Skin of body (tissue), 3 donors: ENCODE measurements around the gene TRIM25. TPM values are rescaled to one million over a fixed set of nuclear protein-coding genes. Genes with fewer than 3 reads are reported as not detected.

Experiments used
- DNase-seq: peaks from one replicate; lab custom pipeline; 2025; lab: John Stamatoyannopoulos, UW
- small RNA-seq: library from RNA; depleted of rRNA; stranded (forward); fragments of <200 nt; gene quantifications from one replicate; pipeline ENCODE3, GENCODE V24; 2014; ENCODE audit warnings: low replicate concordance
- total RNA-seq: library from RNA; depleted of rRNA; stranded (reverse); fragments of >200 nt; gene quantifications from one replicate; pipeline ENCODE4 v1.2.3, GENCODE V29; 2014

The TRIM25 gene
- total RNA-seq, 1 donor from 2014 or later = 21.6 TPM

DNA sequence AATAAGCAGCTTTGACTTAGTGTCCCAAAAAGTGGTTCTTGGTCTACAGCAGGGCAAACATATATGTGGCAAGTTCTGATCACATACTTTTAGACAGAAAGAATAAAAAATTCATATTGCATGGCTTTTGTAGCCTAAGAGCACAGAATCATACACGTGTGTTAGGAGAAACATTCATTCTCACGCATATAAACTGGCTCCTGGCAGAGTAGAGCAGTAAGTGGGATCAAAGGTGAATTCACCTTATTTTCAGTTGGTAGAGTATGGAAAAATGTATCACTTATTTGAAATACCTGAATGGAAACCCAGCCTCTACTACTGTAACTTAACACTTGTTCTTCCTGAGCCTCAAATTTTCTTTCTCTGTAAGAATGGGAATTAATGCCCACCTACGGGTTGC lies 45.1 kb downstream of the TRIM25 start:
- no peak for DNase-seq

DNA sequence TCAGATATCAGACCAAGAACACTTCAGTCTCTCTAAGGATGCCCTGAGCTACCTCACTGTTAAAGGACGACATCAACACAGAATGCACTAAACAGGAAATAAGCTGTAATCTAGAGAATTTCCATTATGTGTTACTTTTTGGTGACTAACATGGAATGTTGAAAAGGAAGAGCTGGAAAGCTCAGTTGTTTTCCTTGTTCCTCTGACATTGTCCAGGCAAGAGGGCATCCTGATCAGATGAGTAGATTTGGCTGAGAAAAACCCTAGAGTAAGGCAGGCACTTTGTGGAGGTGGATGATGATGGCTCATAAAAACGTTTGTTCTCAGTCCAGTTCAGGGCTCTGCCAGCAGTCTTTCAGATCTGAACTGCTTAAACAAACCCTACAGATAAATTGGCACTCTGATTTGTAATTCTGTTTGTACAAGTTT lies 45.9 kb downstream of the TRIM25 start:
- DNase-seq = no peak

DNA sequence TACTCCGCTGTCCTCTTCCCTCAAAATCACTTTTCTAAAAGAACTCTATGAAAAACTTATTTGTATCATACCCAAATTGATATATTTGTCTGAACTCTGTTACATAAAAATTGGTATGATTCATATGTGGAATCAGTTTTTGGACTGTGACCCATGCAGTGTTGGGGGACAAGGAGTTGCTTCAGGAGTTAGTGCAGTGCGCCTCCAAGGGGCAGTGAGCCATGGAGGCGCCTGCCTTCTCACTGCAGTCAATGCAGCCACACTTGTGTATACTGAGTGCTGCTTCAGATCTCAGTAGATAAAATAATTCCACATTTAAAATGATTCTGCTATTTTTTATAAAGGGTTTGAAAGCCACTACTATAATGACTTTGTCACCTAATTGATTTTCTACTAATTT lies 47.4 kb downstream of the TRIM25 start:
- DNase-seq = no peak

DNA sequence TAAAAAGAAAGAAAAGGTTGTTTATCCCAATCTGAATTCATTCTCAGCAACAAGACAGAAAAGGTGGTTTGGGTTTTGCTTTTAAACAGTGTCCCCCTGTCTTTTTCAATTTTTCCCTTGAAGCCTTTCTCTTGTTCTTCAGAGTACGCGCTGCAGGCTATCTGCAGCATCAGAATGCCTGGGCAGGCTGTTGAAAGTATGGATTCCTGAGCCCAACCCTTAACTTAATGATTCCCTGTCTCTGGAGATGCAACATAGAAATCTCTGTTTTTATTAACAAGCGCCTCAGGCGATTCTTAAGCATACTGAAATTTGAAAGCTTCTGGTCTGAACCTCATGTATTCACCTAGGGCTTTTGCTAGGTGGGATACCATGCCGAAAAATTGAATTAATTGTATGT lies 47.8 kb downstream of the TRIM25 start:
- DNase-seq = no peak

DNA sequence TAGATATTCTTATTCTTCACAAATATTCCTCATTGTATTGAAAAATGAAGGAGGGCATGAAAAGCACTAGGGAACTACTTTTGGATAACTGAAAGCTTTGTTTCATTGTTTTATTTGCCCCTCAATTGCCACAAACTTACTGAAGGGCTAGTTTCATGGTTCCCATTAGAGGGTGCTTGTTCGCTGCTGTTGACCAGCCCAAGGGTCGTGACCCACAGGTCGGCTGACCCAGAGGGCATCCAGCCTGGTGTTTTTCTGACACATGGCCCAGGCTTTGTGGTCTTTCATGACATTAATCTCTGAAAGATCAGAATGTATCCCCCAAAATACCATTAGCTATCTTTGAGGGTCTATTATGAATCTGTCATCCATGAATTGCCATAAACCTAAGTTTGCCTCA lies 49.9 kb downstream of the TRIM25 start:
- no peak for DNase-seq

DNA sequence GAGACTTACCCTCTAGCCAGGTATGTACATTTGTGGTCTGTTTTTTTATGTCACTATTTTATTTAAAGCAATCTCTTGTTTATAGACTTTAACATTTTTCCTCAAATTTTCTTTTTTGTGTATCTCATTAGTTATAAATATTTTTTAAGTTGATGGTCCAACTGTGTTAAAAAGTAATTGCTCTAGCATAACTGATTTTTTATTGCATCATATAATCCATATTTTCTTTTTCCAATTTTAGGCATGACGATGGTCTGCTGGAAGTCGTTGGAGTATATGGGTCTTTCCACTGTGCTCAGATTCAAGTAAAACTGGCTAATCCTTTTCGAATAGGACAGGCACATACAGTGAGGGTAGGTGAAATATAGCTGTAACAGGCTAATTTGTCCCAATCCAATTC lies 52.0 kb downstream of the TRIM25 start:
- DNase-seq = no peak

DNA sequence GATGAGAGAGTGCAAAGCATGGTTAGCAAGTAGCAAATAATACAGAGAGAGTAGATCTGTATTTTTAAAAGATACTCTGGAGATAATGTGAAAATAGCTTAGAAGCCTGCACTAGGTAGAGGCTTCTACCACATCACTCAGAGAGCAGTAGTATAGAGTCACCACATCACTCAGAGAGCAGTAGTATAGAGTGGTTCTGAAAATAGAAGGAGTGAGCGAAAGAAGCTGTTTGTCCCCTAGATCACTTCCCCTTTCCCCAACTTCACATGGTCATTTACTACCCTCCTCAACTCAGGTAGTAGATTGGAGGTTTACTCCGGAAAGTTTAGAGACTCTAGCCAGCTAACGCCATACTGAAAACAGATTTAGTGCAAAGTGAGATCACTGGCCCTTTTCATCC lies 62.8 kb downstream of the TRIM25 start:
- DNase-seq = no peak

DNA sequence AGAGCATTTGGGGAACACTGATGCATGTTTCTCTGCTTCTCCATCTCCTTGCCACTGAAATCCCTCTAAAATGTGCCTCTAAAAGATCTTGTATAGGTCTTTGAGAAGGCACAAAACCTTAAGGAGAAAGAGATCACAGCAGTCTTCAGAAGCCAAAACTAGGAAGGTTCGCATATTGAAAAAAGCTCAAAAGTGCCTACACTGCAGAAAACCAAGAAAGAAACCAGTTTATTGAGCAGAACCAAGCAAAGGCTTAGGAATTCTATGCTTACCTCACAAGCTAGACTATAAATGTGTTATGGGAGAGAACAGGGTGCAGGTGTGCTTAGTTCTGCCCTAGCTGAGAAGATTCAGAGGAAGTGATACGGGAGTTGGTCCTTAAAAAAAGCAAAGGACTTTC lies 63.3 kb downstream of the TRIM25 start:
- no peak for DNase-seq

DNA sequence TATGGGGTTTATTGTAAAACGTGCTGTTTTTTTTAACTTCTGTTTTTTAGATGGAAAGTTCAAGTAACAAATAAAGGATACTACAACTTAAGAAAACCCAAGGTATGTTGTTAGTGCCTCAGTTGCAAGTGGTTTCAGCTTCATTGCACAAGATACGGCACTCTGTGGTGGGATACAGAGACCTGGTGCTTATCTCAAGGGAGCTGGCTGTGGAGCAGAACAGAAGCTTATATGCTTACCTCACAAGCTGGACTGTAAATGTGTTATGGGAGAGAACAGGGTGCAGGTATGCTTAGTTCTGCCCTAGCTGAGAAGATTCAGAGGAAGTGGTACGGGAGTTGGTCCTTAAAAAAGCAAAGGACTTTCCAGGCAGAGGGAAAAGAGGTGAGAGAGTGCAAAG lies 64.7 kb downstream of the TRIM25 start:
- DNase-seq = no peak

DNA sequence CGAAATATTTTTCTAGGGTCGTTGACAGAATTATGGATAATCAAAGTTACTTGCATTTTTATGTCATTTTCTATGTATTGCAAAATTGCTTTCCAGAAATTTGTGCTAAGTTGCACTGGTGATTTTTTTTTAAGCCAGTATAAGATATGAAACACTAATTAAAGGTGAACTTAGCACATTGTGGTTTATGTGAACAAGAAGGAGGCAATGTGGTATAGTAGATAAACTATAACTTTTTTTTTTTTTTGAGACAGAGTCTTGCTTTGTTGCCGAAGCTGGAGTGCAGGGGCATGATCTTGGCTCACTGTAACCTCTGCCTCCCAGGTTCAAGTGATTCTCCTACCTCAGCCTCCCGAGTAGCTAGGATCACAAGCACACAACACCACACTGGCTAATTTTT lies 66.7 kb downstream of the TRIM25 start:
- DNase-seq = no peak

DNA sequence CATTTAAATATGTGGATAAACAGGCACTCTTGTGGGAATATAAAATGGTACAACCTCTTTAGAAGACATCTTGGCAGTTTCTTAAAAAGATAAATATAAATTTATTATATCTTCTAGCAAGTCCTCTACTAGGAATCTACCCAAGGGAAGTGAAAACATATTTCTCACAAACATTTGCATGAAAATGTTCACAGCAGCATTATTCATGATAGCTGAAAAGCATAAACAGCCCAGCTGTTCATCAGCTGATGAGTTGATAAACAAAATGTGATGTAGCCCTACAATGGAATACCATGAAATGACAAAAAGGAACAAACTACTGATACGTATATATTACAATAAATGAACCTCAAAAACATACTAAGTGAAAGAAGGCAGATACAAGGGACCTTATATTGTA lies 67.9 kb downstream of the TRIM25 start:
- DNase-seq = no peak

DNA sequence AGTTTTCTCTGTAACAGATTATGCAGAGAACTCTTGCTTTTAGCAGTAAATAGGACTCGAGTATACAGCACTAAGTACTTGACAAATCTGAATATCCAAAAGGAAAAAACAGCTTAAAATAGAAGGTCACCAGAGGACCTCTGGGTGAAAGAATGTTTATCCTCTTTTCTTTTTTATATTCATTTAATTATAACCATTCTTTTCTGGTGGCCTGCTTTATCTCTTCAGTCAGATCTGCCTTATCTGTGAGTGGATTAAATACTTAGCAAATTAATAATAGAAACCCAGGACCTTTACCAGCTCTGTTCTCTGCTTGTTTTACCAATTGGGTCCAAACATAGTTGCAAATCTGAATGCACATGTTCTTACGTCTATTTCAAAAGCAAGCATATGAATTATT lies 71.3 kb downstream of the TRIM25 start:
- no peak for DNase-seq

DNA sequence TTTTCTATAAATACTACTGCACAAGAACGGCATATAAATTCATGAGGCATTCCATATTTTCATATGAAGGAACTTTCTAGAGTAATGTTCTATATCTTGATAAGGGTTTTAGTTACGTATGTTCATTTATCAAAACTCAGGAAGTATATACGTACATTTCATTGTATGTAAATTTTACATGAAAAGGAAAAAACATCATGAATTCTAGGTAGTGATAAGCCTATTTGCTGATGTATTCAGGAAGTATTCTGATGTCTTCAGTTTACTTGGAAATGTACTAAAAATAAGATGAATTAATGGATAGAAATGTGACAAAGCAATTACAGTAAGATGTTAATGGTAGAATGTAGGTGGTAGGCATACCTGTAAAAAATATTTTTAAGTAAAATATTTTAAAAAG lies 75.2 kb downstream of the TRIM25 start:
- no peak for DNase-seq

Small RNAs within 50 kb of the gene (small RNA-seq; reads per million reads assigned to genes)
- gene AC015912.2 (not detected), gene RNU6-1158P (not detected)

Other genes starting within 250 kb of the TRIM25 start
- gene C17orf67, start 80.1 kb downstream of the TRIM25 start, total RNA-seq = 0.79 TPM
- gene DGKE, start 79.9 kb downstream of the TRIM25 start, total RNA-seq = 9.4 TPM
- 17.1 TPM for gene COIL, start 47.0 kb upstream of the TRIM25 start, total RNA-seq
- gene SCPEP1, start 64.1 kb upstream of the TRIM25 start, total RNA-seq = 40.9 TPM
- 28.7 TPM for gene AKAP1, start 171.2 kb upstream of the TRIM25 start, total RNA-seq